ENCODE measurements around the gene HTR4. TPM values are rescaled to one million over a fixed set of nuclear protein-coding genes. Genes with fewer than 3 reads are reported as not detected.

Gene HTR4
- total and polyA plus RNA-seq, 4 donors = 0.17 to 0.18 TPM; not detected in 2

DNA sequence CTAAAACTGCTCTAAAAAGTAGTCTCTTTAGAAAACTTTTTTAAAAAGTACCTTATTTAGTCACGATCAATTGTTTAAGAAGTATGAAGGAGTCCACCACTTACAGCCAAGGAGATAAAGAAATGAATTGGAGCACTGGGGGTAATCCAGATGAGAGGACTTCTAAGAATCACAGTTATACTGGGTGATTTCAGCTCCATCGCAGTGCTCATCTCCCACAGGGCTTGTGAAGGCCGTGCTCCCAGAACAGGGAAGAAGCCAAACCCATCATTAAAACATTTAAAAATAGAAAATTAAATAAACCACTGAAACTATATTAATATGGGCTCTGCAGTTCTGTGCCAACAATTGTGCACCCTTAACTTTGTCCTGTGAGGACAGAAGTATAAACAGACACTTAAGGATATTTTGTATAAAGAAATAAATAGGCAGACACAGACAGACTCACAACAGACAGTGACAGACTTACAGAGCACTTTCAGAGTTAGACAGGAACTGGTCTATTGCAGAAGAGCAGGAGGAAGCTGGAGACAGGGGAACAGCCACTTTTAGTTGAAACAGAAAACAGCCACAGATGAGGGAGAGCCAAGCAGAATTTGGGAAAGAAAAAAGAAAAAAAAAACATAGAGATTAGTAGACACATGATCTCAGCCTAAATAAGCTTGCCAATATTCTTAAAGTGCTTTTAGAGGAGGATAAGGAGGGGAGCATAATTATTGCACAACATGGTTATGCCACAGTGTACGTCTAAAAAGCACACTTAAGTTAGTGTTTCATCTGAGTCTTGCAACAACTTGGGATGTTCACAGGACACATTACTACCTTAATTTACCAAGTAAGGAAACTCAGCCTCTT, 188.7 kb downstream of the HTR4 start:
- Histone ChIP-seq H3K27me3 (ENCODE audit: control insufficient read depth in 3 of 3, insufficient read depth in 3 of 3, low read length in 2 of 3) (no peaks in the 10 kb centered on the region), H3K36me3 (ENCODE audit: control insufficient read depth in 4 of 4, insufficient read depth in 4 of 4, low read length in 4 of 4) (no peaks in the 10 kb centered on the region), H3K27ac (ENCODE audit: low read depth in 1 of 2, low read length in 1 of 2) (peak overlapping the region in 1 of 2 donors; percentile 70), H3K9me3 (ENCODE audit: control insufficient read depth in 4 of 4, insufficient read depth in 3 of 4, low read length in 3 of 4) (no peaks in the 10 kb centered on the region), H3K4me3 (no peak overlapping the region), H3K4me1 (ENCODE audit: control insufficient read depth in 5 of 5, insufficient read depth in 5 of 5, low read length in 5 of 5) (peaks cover 0 to 25% (median 4%) of the 10 kb centered on the region in 5 donors), H3K9ac (ENCODE audit: insufficient read depth in 1 of 2, low read length in 2 of 2) (no peak overlapping the region)
- TF ChIP-seq, protein P1, sequence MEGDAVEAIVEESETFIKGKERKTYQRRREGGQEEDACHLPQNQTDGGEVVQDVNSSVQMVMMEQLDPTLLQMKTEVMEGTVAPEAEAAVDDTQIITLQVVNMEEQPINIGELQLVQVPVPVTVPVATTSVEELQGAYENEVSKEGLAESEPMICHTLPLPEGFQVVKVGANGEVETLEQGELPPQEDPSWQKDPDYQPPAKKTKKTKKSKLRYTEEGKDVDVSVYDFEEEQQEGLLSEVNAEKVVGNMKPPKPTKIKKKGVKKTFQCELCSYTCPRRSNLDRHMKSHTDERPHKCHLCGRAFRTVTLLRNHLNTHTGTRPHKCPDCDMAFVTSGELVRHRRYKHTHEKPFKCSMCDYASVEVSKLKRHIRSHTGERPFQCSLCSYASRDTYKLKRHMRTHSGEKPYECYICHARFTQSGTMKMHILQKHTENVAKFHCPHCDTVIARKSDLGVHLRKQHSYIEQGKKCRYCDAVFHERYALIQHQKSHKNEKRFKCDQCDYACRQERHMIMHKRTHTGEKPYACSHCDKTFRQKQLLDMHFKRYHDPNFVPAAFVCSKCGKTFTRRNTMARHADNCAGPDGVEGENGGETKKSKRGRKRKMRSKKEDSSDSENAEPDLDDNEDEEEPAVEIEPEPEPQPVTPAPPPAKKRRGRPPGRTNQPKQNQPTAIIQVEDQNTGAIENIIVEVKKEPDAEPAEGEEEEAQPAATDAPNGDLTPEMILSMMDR (IDR thresholded peaks at IDR 0.05; ENCODE audit: control extremely low read depth, extremely low read depth) = no peak
- WGBS, 2 donors = 41 to 52% methylated on average over 4 of the region's 4 CpGs
- DNase-seq = peak in 2 of 3 donors; percentile 13 to 36
- no peak for ATAC-seq (ENCODE audit: insufficient read depth, low FRiP score)

DNA sequence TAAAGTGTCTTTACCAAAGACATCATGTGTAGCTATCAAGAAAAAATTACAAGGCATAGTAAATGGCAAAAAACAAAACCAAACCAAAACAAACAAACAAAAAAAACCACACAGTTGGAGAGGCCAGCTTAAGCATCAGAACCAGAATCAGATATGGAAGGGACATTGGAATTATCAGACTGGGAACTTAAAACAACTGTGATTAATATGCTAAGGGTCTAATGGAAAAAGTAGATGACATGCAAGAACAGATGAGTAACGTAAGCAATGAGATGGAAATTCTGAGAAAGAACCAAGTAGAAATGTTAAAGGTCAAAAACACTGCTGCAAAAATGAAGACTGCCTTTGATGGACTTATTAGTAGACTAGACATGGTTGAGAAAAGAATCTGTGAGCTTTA, 194.7 kb downstream of the HTR4 start:
- Histone ChIP-seq H3K9ac (ENCODE audit: insufficient read depth in 1 of 2, low read length in 2 of 2) (no peak overlapping the region), H3K36me3 (ENCODE audit: control insufficient read depth in 4 of 4, insufficient read depth in 4 of 4, low read length in 4 of 4) (no peaks in the 10 kb centered on the region), H3K27me3 (ENCODE audit: control insufficient read depth in 3 of 3, insufficient read depth in 3 of 3, low read length in 2 of 3) (no peaks in the 10 kb centered on the region), H3K4me3 (no peak overlapping the region), H3K4me1 (ENCODE audit: control insufficient read depth in 5 of 5, insufficient read depth in 5 of 5, low read length in 5 of 5) (peaks cover 0 to 1% (median 0%) of the 10 kb centered on the region in 5 donors), H3K27ac (ENCODE audit: low read depth in 1 of 2, low read length in 1 of 2) (no peak overlapping the region), H3K9me3 (ENCODE audit: control insufficient read depth in 4 of 4, insufficient read depth in 3 of 4, low read length in 3 of 4) (no peaks in the 10 kb centered on the region)
- ATAC-seq (ENCODE audit: insufficient read depth, low FRiP score) = no peak
- TF ChIP-seq, protein P1 (IDR thresholded peaks at IDR 0.05; ENCODE audit: control extremely low read depth, extremely low read depth) = no peak
- 75 to 89% methylated on average over 1 of the region's 1 CpG for WGBS, 2 donors
- no peak for DNase-seq

DNA sequence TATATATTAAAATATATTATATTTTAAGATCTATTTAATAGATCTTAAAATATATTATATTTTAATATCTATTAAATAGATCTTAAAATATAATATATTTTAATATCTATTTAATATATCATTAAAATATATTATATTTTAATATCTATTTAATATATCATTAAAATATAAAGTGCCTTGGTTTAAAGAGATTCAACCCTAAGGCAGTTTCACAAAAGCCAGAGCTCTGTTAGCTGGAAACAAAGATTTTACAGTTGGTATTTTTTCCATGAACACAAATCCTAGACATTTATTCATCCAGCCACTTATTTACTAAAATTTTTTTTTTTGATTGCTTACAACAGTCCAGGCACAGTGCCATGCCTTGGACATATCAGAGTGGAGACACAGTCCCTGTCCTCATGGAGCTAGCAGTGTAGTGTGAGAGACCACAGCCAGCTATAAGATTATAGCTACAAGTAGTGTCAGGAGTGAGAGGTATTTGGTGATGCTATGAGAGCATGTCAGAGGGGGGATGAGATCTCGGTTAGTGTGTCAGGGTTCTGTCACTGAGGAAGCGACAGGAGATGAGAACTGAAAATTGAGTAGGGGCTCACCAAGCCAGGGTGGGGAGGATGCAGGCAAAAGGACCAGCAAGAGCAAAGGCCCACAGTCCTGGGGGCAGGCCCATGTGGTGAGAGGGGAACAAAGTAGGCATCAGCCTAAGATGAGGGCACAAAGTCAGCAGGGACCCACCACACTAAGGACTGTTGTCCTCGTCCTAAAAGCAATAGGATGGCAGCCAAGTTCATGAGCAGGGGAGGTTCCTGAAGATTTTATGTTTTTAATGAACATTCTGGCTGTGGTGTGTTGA, 196.1 kb downstream of the HTR4 start:
- Histone ChIP-seq H3K4me1 (ENCODE audit: control insufficient read depth in 5 of 5, insufficient read depth in 5 of 5, low read length in 5 of 5) (peaks cover 0 to 3% (median 0%) of the 10 kb centered on the region in 5 donors), H3K9me3 (ENCODE audit: control insufficient read depth in 4 of 4, insufficient read depth in 3 of 4, low read length in 3 of 4) (no peaks in the 10 kb centered on the region), H3K36me3 (ENCODE audit: control insufficient read depth in 4 of 4, insufficient read depth in 4 of 4, low read length in 4 of 4) (no peaks in the 10 kb centered on the region), H3K4me3 (no peak overlapping the region), H3K27ac (ENCODE audit: low read depth in 1 of 2, low read length in 1 of 2) (no peak overlapping the region), H3K27me3 (ENCODE audit: control insufficient read depth in 3 of 3, insufficient read depth in 3 of 3, low read length in 2 of 3) (no peaks in the 10 kb centered on the region), H3K9ac (ENCODE audit: insufficient read depth in 1 of 2, low read length in 2 of 2) (no peak overlapping the region)
- TF ChIP-seq, protein P1 (IDR thresholded peaks at IDR 0.05; ENCODE audit: control extremely low read depth, extremely low read depth) = no peak
- no peak for DNase-seq
- ATAC-seq (ENCODE audit: insufficient read depth, low FRiP score) = no peak
- 87 to 92% methylated on average over 3 of the region's 3 CpGs for WGBS, 2 donors
